ENCODE results near the gene TRIM24.

Gene TRIM24

DNA sequence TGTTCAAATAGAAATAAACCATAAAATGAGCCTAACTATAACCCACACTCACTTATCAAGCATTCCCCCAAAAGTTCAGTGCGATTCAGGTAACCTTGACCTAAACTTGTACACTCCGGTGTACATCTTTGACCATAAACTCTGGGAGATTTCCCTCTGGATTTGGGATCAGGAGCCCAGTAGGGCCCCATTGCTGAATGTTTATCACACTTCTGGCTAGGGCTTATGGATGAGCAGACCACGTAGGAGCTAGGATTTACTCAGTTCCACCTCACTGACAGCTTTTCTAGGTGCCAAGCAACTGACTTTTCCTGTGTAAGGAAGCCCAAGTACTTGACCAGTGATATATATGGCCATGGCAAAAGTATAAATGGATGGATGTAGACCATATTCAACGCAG is 127.4 kb downstream of the TRIM24 start:
- DNase-seq (ENCODE audit: low read depth) = no peak
- no peak for TF ChIP-seq CTCF (IDR thresholded peaks at IDR 0.05; ENCODE audit: low read length, missing control alignments)
- H3K4me3 ChIP-seq (replicated peaks; ENCODE audit: low read depth, low read length) = no peak overlapping the region

- DNase-seq (ENCODE audit: low read depth) = no peak
- no peak for TF ChIP-seq CTCF (IDR thresholded peaks at IDR 0.05; ENCODE audit: low read length, missing control alignments)
- no peak overlapping the region for H3K4me3 ChIP-seq (replicated peaks; ENCODE audit: low read depth, low read length)
These were observed 128.9 kb downstream of the TRIM24 start for GRCh38 chr7:138588986-138589385.

- H3K4me3 ChIP-seq (replicated peaks; ENCODE audit: low read depth, low read length) = no peak overlapping the region
- DNase-seq (ENCODE audit: low read depth) = no peak
- no peak for TF ChIP-seq CTCF (IDR thresholded peaks at IDR 0.05; ENCODE audit: low read length, missing control alignments)
These were observed 130.1 kb downstream of the TRIM24 start for GRCh38 chr7:138590154-138590553.

DNA sequence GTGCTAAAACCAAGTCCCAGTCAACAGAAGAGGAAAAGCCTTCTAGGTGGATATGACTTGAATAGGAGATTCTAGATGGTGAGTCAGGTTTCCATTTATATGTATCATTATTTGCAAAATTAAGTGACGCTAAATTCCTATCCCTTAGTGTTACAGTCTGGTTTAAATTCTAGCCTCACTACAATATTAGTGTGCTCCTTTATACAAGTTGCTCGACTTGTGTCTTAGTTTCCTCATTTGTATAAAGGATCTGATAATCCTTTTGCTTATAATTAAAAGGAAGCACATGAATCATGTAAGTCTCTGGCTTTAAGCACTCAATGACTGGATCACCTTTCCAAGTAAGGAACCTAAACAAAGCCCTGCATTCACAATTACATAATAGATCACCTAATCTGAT is 135.4 kb downstream of the TRIM24 start:
- TF ChIP-seq CTCF (IDR thresholded peaks at IDR 0.05; ENCODE audit: low read length, missing control alignments) = no peak
- no peak overlapping the region for H3K4me3 ChIP-seq (replicated peaks; ENCODE audit: low read depth, low read length)
- no peak for DNase-seq (ENCODE audit: low read depth)

- no peak for TF ChIP-seq CTCF (IDR thresholded peaks at IDR 0.05; ENCODE audit: low read length, missing control alignments)
- DNase-seq (ENCODE audit: low read depth) = no peak
- H3K4me3 ChIP-seq (replicated peaks; ENCODE audit: low read depth, low read length) = no peak overlapping the region
These were observed 142.4 kb downstream of the TRIM24 start for GRCh38 chr7:138602451-138602850.

DNA sequence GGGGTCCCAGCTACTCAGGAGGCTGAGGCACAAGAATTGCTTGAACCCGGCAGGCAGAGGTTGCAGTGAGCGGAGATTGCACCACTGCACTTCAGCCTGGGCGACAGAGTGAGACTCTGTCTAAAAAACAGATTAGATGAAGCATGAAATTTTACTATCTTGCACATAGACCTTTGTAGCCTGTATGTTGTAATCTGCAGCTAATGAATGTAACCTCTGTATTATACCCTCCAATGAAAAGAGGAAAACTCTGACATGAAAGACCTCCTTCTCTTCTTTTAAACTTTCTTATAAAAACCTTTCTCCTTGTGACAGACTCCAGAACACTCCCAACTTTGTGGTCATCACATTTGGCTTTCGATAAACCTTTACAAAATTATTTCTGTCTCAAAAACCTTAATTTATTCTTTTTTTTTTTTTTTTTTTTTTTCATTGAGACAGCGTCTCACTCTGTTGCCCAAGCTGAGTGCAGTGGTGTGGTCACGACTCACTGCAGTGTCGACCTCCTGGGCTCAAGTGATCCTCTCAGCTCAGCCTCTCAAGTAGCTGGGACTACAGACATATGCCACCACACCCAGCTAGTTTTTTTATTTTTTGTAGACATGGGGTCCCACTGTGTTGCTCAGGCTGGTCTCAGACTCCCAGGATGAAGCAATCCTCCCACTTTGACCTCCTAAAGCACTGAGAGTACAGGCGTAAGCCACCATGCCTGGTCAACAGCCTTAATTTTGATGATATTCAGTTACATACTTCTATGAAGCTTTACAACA is 143.7 kb downstream of the TRIM24 start:
- H3K4me3 ChIP-seq (replicated peaks; ENCODE audit: low read depth, low read length) = no peak overlapping the region
- no peak for TF ChIP-seq CTCF (IDR thresholded peaks at IDR 0.05; ENCODE audit: low read length, missing control alignments)
- no peak for DNase-seq (ENCODE audit: low read depth)

GRCh38 chr7:138606236-138606635 is 146.2 kb downstream of the TRIM24 start:
- no peak for TF ChIP-seq CTCF (IDR thresholded peaks at IDR 0.05; ENCODE audit: low read length, missing control alignments)
- no peak for DNase-seq (ENCODE audit: low read depth)
- no peak overlapping the region for H3K4me3 ChIP-seq (replicated peaks; ENCODE audit: low read depth, low read length)
